DOHH2 (cell line): ENCODE data around the gene ELMOD3.

Experiments used
- EZH2phosphoT487 ChIP-seq: fragments of 200-600 bp; sonication (generic); IDR thresholded peaks from 2 replicates; pipeline ENCODE4 v1.6.1; 2017; ENCODE audit warnings: borderline replicate concordance, mild to moderate bottlenecking, antibody characterized with exemption, low read length, moderate library complexity, mixed read lengths
- TF ChIP-seq, protein P1 (sequence below): fragments of 200-600 bp; sonication (generic); IDR thresholded peaks from one replicate; pipeline ENCODE4 v1.5.1; 2014; ENCODE audit warnings: antibody characterized with exemption, mild to moderate bottlenecking, low read depth, low read length; ENCODE audit not compliant: poor library complexity, severe bottlenecking

GRCh38 chr2:85383850-85384249, 29.3 kb downstream of the ELMOD3 start:
- TF ChIP-seq, protein P1, sequence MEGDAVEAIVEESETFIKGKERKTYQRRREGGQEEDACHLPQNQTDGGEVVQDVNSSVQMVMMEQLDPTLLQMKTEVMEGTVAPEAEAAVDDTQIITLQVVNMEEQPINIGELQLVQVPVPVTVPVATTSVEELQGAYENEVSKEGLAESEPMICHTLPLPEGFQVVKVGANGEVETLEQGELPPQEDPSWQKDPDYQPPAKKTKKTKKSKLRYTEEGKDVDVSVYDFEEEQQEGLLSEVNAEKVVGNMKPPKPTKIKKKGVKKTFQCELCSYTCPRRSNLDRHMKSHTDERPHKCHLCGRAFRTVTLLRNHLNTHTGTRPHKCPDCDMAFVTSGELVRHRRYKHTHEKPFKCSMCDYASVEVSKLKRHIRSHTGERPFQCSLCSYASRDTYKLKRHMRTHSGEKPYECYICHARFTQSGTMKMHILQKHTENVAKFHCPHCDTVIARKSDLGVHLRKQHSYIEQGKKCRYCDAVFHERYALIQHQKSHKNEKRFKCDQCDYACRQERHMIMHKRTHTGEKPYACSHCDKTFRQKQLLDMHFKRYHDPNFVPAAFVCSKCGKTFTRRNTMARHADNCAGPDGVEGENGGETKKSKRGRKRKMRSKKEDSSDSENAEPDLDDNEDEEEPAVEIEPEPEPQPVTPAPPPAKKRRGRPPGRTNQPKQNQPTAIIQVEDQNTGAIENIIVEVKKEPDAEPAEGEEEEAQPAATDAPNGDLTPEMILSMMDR, result no peak
- no peak for TF ChIP-seq EZH2phosphoT487
